Left forelimb (tissue), 1 donor: Measurements from ENCODE around the gene HAGHL.
"Not testable (repeated sequence)": the region's sequence is repeated elsewhere in the genome, so short reads cannot be mapped to it uniquely, and the experiment has no call there.

Experiments
- DNase-seq: peaks from one replicate; pipeline ENCODE4 v3.0.0-alpha.2; 2018; ENCODE audit warnings: low spot score

HAGHL gene

GRCh38 chr16:734208-734980 lies 7.5 kb downstream of the HAGHL start:
- no peak for DNase-seq

GRCh38 chr16:734981-735881 lies 8.3 kb downstream of the HAGHL start:
- no peak for DNase-seq

- DNase-seq, result no peak
Measured at GRCh38 chr16:735982-736453, 9.1 kb downstream of the HAGHL start.

DNA sequence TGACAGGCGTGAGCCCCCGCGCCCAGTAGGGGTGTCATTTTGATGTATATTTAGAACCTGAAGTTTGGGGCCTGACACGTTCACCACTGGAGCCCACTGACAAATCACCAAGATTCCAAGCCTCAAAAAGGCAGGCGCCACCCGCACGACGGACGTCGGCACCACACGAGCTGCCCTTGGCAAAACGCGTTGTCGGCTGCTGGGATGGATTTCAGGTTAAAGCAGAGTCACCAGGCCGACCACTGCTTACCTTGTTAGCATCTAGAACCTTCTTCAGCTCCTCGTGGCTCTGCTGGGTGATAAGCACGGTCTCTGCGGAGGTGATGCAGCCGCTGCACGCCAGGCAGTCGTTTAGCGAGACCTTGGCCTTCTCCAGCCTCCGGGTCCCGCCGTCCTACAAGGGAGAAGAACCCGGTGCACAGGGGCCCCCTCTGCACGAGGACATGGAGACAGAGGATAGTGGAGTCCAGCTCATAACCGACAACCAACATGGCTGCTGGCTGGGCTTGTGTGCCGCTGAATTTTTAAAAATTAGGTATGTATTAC lies 10.1 kb downstream of the HAGHL start:
- DNase-seq, result no peak

DNA sequence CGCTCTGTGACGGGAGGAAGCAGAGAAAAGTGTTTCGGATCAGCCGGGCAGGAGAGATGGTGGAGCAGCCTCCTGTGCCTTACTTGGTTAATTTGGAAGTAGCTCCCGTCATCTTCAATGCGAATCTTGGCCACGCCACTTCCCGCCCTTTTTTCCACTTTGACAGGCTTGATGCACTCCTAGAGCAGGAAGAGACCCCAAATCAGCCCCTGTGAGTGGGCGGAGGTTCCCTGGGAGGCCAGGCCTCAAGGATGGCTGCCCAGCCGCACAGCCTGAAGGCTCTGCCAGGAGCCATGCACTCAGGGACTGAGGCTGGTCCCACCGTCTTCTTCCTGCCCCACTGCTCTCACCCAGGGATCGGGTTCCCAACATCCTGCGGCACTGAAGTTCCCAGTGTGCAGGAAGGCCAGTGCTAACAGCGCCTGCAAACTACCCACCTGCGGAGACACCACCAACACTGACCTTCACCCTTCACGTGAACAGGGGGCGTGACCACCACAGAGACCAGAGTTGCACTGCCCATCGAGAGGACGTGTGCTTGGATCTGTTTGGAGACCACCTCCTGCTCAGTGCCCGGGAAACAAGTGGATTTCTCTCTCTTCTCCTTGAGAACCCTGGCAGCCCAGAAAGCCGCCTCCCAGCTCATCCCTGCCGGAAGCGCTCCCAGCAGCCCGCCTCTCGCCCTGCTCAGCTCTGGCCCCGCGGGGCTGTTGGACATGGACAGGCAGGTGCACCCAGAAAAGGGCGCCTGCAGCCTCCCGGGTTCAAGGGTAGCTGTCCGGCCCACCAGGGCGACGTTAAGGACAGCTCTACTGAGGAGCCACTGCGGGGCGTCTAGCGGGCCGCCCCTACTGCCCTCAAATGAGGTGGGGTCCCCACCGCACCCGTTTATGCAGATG lies 12.9 kb downstream of the HAGHL start:
- DNase-seq, result no peak

DNA sequence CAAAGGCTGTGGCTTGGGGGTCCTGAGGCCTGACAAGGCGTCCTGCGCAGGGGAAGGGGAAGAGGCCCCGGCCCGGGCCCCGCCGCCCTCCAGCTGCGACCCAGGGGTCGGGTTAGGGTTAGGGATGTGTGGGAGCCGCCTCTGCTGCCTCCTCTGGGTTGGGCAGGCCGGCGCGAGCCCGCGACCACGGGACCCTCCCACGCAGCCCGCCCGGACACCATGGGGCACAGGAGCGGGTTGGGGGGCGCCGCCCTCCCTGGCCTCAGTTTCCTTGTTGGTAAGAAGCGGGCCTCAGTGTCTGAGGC lies 13.5 kb downstream of the HAGHL start:
- no peak for DNase-seq

DNA sequence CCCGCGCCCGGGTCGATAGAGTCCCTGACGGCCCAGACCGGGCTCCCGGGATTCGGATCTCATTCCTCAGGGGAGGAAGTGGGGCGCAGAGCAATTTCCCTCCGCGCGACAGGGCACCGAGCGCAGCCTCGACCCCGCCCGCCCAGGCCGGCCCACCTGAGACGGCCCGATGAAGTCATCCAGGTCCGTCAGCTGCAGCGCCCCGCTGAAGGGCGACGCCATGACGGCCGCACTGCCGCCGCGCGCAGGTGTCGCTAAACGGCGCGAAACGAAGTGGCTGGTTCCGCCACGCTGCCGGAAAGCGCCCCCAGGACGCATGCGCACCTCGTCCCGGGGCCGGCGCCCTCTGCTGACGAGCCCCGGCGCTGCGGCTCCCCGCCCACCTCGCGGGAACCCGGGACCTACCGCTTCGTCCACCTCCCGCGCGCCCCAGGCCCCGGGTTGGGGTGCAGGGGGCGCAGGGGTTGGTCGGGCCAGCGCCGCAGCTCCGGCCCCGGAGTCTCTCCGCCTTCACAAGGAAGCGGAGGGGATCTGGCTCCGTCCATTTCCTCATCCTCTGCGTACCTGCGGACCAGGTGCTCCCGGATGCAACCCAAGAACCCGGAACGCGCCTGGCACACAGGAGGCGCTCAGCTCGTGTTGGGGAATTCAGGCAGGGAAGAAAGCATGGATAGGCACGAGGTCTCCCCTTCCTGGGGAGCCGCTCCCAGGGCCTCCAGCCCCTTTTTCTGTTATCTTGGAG lies 14.0 kb downstream of the HAGHL start, which contains the start of gene CIAO3:
CIAO3 (minus strand) TSS at position 234 of the 742 bp plus-strand sequence; CDS start at position 222, 12 bp downstream.
- DNase-seq, result peak; percentile 93

GRCh38 chr16:741986-742629 lies 15.2 kb downstream of the HAGHL start:
- no peak for DNase-seq

GRCh38 chr16:742894-743293 lies 16.0 kb downstream of the HAGHL start:
- DNase-seq, result not testable (repeated sequence)

DNA sequence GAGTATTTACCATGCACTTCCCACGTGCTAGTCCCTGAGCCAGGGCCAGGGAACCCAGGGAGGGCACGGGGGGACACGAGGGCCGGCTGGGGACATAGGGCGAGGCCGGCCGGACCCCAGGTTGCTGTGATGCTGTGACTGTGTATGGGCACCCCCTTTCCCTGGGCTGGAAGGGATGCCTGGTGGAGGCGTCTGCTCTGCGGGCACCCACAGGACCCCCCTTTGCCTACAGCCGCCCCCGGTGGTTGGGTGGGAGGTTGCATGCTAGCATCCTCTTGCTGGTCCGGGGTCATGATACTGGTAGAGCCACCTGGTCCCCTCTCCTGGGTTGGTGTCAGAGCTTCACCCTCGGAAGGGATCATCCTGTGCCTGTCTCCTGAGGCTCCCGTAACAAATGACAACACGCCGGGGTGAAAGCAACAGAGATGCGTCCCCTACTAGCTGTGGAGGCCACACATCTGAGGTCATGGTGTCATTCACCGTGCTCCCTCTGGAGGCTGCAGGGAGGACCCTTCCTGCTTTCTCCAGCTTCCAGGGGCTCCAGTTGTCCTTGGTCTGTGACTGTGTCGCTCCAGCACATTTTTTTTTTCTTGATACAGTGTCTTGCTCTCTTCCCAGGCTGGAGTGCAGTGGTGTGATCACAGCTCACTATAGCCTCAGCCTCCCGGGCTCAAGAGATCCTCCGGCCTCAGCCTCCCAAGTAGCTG lies 17.0 kb downstream of the HAGHL start:
- DNase-seq, result no peak

GRCh38 chr16:745739-746138 lies 18.8 kb downstream of the HAGHL start:
- no peak for DNase-seq

DNA sequence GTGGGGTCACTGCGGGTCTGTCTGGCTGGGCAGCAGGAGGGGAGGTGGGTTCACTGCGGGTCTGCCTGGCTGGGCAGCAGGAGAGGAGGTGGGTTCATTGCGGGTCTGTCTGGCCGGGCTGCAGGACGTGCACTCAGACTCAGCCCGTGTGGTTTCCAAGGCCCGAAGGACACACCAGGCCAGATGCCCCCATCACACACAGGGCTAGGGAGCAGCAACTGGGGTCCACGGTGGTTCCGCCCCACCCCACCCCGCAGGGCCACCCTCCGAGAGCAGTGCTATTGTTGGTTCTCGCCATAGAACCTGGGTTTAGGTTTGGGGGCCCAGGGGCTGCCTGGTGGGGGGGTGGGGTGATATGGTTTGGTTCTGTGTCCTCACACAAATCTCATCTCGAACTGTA lies 19.7 kb downstream of the HAGHL start:
- no peak for DNase-seq

DNA sequence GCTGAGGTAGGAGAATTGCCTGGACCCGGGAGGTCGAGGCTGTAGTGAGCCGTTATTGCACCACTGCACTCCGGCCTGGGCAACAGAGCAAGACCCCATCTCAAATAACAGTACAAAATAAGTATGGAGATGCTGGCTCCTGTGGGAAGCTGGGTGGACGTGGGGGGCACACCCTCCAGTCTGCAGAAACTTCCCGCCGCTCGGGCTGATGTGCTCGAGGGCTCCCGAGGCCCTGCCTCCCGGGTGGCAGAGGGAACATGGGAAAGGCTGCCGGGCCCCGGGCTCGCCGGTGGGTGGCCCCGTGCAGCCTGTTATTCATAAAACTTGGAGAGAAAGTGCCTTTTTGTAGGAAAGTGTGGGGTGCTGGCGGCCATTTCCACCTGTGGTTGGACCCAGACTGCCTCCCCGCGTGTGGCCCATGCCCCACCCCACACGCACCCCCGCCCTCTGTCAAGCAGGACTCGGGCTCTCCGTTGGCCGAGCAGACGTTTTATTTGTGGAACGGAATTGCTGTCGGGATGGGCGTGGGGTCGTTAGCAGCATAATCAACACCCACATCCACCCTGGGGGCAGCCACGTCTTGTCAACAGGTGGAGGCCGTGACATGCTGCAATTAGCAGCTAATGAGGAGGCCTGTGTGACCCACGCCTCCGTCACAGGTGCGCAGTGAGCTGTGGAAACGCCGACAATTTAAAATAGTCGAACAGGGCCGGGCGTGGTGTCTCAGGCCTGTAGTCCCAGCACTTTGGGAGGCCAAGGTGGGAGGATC lies 21.3 kb downstream of the HAGHL start:
- DNase-seq, result no peak

DNA sequence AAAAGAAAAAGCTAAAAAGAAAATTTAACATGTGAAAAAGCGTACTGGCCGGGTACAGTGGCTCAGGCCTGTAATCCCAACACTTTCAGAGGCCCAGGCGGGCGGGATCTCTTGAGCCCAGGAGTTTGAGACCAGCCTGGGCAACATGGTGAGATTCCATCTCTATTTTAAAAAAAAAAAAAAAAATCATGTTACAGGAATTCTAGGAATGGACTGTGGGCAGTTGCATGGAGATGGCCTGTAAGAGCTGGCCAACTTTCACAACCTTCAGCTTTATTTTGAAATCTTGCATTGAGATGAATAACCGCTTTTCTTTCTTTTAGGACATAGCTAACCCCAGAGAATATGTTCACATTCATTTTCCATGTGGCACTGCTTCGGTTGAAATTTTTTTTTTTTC lies 22.1 kb downstream of the HAGHL start:
- DNase-seq, result no peak

DNA sequence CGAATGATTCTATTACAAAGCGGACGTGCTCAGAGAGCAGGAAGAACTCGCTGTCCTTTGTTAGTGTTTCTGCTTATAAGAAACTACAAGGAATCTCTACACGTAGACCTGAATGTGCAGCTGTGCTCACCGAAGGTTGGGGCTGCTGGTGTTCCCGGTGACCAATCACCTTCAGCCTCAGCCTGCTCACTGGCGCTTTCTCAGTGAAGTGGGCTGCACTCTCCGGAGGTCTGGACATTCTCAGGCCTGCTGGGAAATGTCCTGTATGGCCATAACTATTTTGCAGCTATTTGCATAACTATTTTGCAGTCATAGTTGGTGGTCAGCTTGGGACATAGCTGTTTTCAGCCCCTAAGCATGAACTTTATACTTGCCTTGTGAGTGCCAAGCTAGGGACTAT lies 23.6 kb downstream of the HAGHL start:
- DNase-seq, result no peak

DNA sequence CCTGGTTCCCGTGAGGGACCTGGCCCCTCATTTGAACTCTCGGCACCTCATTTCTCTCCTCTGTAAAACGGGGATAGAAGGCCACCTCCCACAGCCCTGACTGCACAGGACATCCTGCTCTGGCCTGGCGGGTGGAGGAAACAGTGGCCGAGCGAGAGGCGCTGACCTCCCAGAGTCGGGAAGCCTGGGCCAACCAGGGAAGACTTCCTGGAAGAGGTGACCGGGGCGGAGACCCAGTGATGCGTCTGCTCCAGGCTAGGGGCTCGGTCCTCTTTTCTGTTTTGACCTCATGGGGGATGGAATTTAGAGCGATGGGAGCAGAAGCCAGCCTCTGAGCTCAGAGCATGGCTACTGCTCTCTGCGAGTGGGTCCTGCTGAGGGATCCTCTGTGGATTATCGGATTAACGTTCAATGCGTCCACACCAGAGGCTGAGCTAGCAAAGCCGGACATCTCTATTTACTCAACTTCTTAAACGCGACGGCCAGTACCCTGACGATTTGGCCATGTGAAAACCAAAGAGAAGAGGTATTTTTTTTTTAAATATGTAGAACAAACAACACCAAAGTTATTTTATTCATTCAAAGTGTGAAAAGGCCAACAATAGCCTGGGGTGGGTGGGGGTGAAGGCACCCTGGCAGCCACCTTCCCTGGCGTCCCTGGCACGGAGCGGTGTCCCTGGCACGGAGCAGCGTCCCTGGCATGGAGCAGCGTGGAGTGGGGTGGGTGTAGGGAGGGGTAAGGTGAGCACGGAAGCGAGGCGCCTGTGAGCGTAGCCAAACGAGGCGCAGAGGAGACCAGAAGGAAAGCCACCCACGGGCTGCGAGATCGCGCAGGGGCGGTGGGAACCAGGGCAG lies 24.5 kb downstream of the HAGHL start:
- no peak for DNase-seq

- DNase-seq, result no peak
Measured at GRCh38 chr16:752007-752312, 25.1 kb downstream of the HAGHL start.

- DNase-seq, result not testable (repeated sequence)
Measured at GRCh38 chr16:754121-754607, 27.3 kb downstream of the HAGHL start.
